ENCODE results near the gene KCNK6.

KCNK6 gene

DNA sequence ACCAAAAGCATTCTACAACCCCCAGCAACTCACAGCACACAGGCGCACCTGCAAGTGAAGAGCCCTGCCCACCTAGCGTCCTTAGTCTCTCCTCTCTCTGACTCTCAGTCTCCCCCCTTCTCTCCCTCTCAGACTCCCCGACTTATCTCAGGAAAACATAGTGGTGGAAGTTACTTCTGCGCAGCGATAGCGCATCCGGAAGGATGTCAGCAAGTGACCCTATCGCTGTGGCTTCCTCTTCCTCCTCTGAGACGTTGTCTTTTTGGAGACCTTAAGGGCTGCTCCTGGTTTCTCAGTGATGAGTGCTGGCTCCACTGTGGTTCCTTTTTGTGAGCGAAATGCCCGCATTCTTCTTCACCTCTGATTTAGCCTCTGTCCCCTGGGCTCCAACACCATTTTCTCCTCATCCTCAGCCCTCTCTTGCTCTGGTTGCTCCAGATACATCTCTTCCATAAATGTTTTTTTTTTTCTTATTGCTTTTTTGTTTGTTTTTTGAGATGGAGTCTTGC, 2.5 kb upstream of the KCNK6 start:
- peak overlapping the region; percentile 82 for H3K27ac ChIP-seq (replicated peaks)
- peak; percentile 65 to 79 for DNase-seq (ENCODE audit: low read depth in 1 of 2, low spot score in 1 of 2)
- no peaks in the 10 kb centered on the region for H3K27me3 ChIP-seq (ENCODE audit: insufficient read depth, poor library complexity, severe bottlenecking)
- peak overlapping the region; percentile 34 for H3K4me3 ChIP-seq (replicated peaks; ENCODE audit: insufficient read depth, low read length)
- TF ChIP-seq GABPA (IDR thresholded peaks at IDR 0.05; ENCODE audit: low read depth) (peak; percentile 47), SPI1 (IDR thresholded peaks at IDR 0.05; ENCODE audit: borderline replicate concordance, low read depth) (peak; percentile 75; the same call in 1 of the 2 replicates), POLR2AphosphoS5 (IDR thresholded peaks at IDR 0.05; ENCODE audit: low read depth) (no peak), CTCF (IDR thresholded peaks at IDR 0.05; ENCODE audit: insufficient read depth, low read length) (no peak)
- TF ChIP-seq, protein P1, sequence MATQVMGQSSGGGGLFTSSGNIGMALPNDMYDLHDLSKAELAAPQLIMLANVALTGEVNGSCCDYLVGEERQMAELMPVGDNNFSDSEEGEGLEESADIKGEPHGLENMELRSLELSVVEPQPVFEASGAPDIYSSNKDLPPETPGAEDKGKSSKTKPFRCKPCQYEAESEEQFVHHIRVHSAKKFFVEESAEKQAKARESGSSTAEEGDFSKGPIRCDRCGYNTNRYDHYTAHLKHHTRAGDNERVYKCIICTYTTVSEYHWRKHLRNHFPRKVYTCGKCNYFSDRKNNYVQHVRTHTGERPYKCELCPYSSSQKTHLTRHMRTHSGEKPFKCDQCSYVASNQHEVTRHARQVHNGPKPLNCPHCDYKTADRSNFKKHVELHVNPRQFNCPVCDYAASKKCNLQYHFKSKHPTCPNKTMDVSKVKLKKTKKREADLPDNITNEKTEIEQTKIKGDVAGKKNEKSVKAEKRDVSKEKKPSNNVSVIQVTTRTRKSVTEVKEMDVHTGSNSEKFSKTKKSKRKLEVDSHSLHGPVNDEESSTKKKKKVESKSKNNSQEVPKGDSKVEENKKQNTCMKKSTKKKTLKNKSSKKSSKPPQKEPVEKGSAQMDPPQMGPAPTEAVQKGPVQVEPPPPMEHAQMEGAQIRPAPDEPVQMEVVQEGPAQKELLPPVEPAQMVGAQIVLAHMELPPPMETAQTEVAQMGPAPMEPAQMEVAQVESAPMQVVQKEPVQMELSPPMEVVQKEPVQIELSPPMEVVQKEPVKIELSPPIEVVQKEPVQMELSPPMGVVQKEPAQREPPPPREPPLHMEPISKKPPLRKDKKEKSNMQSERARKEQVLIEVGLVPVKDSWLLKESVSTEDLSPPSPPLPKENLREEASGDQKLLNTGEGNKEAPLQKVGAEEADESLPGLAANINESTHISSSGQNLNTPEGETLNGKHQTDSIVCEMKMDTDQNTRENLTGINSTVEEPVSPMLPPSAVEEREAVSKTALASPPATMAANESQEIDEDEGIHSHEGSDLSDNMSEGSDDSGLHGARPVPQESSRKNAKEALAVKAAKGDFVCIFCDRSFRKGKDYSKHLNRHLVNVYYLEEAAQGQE (IDR thresholded peaks at IDR 0.05; ENCODE audit: insufficient replicate concordance, low read depth), result no peak

DNA sequence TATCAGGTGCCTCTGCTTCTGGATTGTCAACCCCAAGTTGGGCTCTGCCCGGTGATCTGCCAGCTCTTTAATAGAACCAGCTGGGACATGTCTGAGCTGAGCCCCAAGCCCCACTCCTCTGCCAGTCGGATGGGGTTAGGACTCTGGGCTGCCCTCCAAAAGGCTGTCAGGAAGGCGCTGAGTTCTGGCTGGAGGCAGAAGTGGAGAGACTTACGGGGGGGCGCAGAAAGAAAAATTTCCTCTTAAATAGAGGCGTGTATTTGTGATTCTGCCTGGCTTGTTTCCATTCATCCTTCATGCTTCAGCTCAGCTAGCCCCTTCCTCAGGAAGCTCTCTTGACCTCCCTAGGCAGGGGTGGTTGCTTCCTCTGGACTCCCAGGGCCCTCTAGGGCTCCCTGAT, 985 bp upstream of the KCNK6 start:
- Histone ChIP-seq H3K4me3 (replicated peaks; ENCODE audit: insufficient read depth, low read length) (no peak overlapping the region), H3K27me3 (ENCODE audit: insufficient read depth, poor library complexity, severe bottlenecking) (no peaks in the 10 kb centered on the region)

GRCh38 chr19:38320969-38321339, 1.3 kb downstream of the KCNK6 start:
- DNase-seq (ENCODE audit: low read depth in 1 of 2, low spot score in 1 of 2), result no peak
- H3K27me3 ChIP-seq (ENCODE audit: insufficient read depth, poor library complexity, severe bottlenecking), result no peaks in the 10 kb centered on the region
- H3K27ac ChIP-seq (replicated peaks), result no peak overlapping the region
- H3K4me3 ChIP-seq (replicated peaks; ENCODE audit: insufficient read depth, low read length), result no peak overlapping the region
- TF ChIP-seq, protein P1 (IDR thresholded peaks at IDR 0.05; ENCODE audit: insufficient replicate concordance, low read depth), result no peak
- TF ChIP-seq GABPA (IDR thresholded peaks at IDR 0.05; ENCODE audit: low read depth) (no peak), SPI1 (IDR thresholded peaks at IDR 0.05; ENCODE audit: borderline replicate concordance, low read depth) (no peak), CTCF (IDR thresholded peaks at IDR 0.05; ENCODE audit: insufficient read depth, low read length) (no peak), POLR2AphosphoS5 (IDR thresholded peaks at IDR 0.05; ENCODE audit: low read depth) (no peak)

More for the DNA sequence above, 985 bp upstream of the KCNK6 start:
- DNase-seq (ENCODE audit: low read depth in 1 of 2, low spot score in 1 of 2), result no peak
- TF ChIP-seq CTCF (IDR thresholded peaks at IDR 0.05; ENCODE audit: insufficient read depth, low read length) (no peak), POLR2AphosphoS5 (IDR thresholded peaks at IDR 0.05; ENCODE audit: low read depth) (no peak), SPI1 (IDR thresholded peaks at IDR 0.05; ENCODE audit: borderline replicate concordance, low read depth) (no peak), GABPA (IDR thresholded peaks at IDR 0.05; ENCODE audit: low read depth) (no peak)
- TF ChIP-seq, protein P1 (IDR thresholded peaks at IDR 0.05; ENCODE audit: insufficient replicate concordance, low read depth), result no peak
- H3K27ac ChIP-seq (replicated peaks), result no peak overlapping the region
